HG02840 (cell line): ENCODE results near the gene GNGT2.
"Not testable (repeated sequence)": the region's sequence is repeated elsewhere in the genome, so short reads cannot be mapped to it uniquely, and the experiment has no call there.

Experiments used
- ATAC-seq: cut with Tn5 transposase; IDR thresholded peaks from one replicate; pipeline ENCODE4 v1.9.1; 2021; ENCODE audit warnings: mild to moderate bottlenecking, moderate library complexity, moderate number of reproducible peaks; ENCODE audit not compliant: unreplicated experiment, low FRiP score

Gene GNGT2

GRCh38 chr17:49213399-49213798 lies 3.0 kb upstream of the GNGT2 start:
- ATAC-seq, result no peak

DNA sequence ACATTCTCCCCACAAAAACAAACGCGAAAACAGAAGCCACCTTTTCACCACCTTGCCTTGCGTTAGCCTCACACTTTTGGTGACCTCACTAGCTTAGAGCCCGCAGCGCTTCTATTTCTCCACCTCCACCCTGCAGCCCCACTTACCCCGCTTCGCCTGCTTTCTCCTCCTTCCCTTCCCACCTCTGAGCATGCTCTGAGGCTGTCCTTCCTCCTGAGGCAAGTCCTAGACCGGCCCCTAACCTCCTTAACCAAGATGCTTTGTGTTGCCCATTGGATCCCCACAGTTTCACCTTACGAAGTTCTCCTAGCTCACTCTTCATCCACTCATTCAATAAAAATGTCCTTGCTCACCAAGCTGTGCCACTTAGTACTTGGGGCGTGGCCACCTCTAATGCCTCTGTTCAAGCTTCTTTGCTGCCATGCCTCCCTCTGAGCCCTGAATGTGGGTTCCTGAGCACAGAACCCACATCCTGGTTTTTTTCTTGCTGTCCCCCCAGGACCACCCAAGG lies 1.3 kb downstream of the GNGT2 start:
- ATAC-seq, result no peak

- ATAC-seq, result no peak
These were observed 5.9 kb downstream of the GNGT2 start for GRCh38 chr17:49204516-49204915.

- no peak for ATAC-seq
These were observed 6.6 kb downstream of the GNGT2 start for GRCh38 chr17:49203796-49204195.

GRCh38 chr17:49201481-49201927 lies 8.9 kb downstream of the GNGT2 start:
- ATAC-seq, result no peak

DNA sequence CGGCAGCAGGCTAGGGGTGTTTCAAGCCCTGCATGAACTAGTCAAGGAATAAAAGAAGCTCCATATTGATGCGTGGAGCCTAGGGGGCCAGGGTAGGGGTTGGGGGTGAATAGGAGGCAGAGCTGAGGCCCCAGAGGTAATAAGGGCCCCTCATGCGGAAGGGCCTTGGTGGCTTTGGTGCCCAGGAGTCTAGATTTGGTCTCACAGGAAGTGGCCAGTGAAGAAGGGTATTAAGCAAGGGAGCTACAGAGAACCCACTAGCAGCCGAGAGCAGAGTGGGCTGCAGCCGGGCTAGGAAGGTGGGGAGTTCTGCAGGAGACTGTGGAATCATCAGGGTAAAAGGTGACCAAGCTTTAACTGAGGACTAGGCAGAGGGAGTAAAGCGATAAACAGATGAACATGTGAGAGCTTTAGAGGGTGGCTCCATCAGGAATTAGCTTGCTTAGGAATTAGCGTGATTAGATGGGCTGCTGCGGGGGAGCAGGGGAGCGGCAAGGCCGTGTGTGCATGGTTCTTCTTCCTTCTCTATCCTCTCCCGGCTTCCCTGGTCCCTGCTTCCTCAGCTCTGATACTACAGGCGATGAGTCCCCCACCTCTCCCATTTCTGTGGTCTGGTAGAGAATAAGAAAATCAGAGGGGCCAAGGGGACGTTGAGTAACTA lies 9.8 kb downstream of the GNGT2 start:
- ATAC-seq, result no peak

DNA sequence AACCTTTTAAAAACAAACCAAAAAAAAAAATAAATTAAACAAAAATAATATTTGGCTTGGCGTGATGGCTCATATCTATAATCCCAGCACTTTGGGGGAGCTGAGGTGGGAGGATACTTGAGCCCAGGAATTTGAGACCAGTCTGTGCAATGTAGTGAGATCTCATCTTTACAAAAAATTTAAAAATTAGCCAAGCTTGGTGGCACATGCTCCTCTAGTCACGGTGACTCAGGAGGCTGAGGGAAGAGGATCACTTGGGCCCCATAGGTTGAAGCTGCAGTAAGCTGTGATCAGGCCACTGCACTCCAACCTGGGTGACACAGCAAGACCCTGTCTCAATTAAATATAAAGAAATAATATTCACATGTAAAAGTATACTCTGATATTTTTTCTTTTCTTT lies 12.2 kb downstream of the GNGT2 start:
- ATAC-seq, result no peak

GRCh38 chr17:49197346-49197998 lies 12.9 kb downstream of the GNGT2 start:
- ATAC-seq, result no peak

- no peak for ATAC-seq
These were observed 13.9 kb downstream of the GNGT2 start for GRCh38 chr17:49196520-49196919.

GRCh38 chr17:49195751-49196150 lies 14.6 kb downstream of the GNGT2 start:
- no peak for ATAC-seq

DNA sequence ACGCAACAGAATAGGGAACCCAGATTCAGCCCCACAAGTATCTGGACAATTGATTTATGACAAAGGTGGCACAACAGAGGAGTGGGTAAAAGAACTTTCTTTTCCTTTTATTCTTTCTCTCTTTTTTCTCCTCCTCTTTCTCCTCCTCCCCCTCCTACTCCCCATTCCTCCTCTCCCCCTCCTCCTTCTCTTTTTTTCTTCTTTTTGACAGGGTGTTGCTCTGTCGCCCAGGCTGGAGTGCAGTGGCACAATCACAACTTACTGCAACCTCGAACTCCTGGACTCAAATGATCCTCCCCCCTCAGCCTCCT lies 16.1 kb downstream of the GNGT2 start:
- no peak for ATAC-seq

DNA sequence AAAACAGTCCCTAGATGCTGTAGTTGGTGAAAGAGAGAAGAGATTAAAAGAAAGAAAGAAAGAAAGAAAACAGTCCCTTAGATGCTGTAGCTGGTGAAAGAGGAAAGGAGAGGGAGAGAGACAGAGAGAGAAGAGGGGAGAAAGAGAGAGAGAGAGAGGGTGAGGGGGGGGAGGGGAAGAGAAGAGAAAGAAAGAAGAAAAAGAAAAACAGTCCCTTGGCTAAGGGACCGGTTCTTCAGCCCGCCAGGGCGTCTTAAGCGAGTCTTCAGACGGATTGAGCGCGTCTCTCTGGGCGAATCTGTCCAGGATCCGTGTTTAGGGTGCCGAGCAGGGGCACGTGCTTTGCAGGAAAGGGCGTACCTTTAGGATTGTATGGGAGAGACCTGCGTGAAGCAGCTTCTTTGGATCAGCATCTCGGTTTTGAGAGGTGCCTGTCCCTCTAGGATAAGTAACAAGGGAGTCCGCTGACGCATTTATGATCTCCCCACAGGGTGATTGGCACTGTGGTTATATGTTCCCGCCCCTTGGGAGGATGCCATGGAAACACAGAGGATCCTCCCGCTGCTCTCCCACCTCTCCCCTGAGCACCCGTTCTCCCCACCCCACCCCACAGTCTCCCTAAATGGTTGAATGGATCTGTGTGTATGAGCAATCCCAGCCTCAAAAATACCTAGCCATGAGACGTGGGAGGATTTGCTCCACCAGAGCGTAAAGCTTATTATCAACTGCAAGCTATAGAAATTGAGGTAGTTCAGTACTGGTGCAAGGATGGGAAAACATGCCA lies 16.7 kb downstream of the GNGT2 start:
- ATAC-seq, result no peak

- ATAC-seq, result peak; percentile 51
These were observed 18.2 kb downstream of the GNGT2 start for GRCh38 chr17:49191917-49192741.

GRCh38 chr17:49191409-49191916 lies 18.9 kb downstream of the GNGT2 start:
- no peak for ATAC-seq

GRCh38 chr17:49190932-49191331 lies 19.4 kb downstream of the GNGT2 start:
- no peak for ATAC-seq

GRCh38 chr17:49187301-49187700 lies 23.1 kb downstream of the GNGT2 start:
- no peak for ATAC-seq

DNA sequence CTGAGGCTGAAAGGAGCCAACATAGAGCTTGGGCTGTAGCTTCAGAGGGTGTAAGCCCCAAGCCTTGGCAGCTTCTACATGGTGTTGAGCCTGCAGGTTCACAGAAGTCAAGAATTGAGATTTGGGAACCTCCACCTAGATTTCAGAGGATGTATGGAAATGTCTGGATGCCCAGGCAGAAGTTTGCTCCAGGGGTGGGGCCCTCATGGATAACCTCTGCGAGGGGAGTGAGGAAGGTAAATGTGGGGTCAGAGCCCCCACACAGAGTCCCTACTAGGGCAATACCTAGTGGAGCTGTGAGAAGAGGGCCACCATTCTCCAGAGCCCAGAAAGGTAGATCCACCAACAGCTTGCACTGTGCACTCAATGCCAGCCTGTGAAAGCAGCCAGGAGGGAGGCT lies 25.0 kb downstream of the GNGT2 start:
- not testable (repeated sequence) for ATAC-seq

DNA sequence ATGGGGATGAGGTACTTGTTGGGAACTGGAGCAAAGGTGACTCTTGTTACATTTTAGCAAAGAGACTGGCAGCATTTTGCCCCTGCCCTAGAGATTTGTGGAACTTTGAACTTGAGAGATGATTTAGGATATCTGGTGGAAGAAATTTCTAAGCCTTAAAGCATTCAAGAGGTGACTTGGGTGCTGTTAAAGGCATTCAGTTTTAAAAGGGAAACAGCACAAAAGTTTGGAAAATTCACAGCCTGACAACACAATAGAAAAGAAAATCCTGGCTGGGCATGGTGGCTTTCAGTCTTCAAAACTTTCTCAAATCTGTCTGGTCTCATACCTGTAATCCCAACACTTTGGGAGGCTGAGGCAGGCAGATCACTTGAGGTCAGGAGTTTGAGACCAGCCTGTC lies 25.9 kb downstream of the GNGT2 start:
- not testable (repeated sequence) for ATAC-seq

DNA sequence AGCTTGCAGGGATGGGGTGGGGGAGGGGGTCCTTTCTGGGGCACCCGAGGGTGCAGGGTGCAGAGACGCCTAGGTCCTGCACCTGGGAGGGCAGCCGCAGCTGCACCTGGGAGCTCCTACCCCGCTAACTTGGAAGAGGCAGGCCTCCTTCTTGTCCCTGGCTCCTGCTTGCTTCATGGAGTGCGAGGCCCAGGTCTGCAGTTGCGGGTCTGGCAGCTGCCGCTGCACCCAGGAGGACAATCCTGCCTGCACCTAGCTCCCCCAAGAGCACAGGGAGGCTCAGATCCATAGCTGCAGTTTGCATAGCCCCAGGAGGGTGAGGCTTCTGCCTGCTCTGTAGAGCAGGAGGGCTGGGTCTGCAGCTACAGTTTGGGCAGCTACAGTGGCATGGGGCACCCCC lies 26.6 kb downstream of the GNGT2 start:
- ATAC-seq, result no peak

DNA sequence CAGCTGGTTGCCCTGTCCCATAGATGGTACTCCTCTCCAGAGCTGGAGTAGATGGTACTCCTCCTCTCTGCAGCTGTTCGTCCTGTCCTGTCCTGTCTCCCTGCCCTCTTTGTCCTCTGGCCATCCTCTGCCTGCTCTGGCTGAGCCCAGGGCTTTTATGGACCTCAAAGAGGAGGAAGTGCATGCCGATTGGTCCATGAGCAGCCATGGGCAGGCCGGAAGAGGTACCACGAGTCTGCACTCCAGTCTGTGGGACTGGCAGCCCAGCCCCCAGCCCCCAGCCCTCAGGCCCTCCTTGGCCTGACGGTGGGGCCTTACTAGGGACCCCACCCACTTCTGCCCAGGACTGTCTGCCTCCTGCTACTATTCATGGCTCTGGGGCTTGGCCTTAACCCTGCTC lies 27.0 kb downstream of the GNGT2 start:
- ATAC-seq, result no peak
